EH (cell line): ENCODE results near the gene STX18.

Experiments used
- DNase-seq: peaks from one replicate; pipeline ENCODE4 v3.0.0-alpha.2; 2015; ENCODE audit warnings: low read depth

STX18 gene

DNA sequence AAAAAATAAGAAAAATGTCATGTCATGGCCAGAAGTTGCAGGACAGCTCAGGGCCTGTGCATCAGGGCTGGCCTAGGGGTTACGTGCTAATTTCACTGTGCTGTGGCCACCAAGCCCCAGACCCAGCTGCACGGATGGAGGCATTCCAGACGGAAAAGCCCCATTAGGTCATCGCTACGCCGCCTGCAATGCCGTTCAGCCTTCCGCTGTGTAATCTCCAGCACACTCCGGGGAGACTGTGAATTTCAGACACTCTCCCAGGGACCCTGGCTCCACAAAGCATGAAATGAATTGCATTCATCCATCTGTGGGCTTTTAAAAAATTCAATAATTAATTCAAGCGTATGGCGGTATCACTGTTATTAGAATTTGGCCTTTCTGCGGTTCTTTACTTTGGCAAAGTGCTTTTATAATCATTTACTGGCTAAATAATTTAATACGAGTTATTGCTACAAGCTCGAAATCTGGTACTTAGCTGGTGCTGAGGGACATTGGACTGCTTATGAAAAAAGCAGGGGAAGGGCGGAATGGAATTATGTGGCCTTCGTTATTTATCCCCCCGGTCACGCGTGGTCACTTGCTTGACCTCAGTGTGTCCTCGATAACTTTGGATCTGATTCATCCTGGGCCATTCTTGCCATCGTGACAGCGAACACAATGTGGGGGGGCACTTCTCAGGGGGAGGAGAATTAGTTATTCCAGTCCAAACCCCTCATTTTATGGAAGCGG, 164.0 kb downstream of the STX18 start:
- DNase-seq = no peak

DNA sequence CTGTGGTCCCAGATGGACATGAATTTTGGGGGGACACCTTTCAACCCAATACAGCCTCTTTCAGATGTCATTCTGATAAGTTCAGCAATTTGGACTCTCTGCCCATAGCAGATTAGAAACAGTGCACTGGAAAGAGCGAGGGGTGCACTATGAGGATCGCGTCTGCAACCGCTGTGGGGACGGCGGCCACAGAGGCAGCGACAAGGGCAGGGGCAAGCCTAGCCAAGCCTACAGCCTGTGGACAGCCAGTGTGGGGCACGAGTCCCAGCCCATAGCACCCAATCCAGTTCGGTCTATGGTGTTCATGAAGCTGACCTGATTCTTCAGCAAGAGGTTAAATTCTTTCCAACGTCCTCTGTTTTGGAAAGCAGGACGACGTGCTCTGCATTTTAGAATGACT, 164.7 kb downstream of the STX18 start:
- no peak for DNase-seq

GRCh38 chr4:4376074-4376473, 165.8 kb downstream of the STX18 start:
- no peak for DNase-seq

DNA sequence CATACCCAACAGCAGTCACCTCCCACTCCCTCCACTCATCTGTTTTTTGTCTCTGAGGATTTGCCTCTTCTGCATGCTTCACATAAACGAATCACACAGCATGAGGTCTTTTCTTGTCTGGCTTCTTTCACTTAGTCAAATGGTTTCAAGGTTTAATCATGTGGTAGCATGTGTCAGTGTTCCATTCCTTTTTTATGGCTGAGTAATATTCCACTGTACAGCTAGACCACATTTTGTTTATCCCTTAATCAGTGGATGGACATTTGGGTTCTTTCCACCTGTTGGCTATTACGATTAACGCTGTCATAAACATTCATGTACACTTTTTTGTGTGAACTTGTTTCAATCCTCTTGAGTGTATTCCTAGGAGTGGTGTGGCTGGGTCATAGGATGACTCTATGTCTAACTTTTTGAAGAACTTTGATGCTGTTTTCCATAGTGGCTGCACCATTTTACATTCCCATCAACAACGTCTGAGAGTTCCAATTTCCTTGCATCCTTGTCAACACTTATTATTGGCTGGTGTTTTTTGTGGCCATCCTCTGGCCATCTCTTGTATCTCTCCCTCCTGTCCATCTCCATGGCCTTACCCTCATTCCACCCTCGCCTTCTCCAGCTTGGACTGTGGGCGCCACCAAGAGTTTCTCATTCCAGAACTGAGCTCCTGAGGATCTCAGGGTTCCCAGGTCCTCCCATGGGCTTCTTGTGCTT, 167.3 kb downstream of the STX18 start:
- DNase-seq = no peak
